H1 (cell line): ENCODE measurements around the gene GULP1.

ENCODE experiments used
- CHD2 ChIP-seq: IDR thresholded peaks from 2 replicates; pipeline ENCODE4 v1.6.1; 2012; ENCODE audit warnings: low read length, improper control_type of control experiment
- EP300 ChIP-seq, 2 experiments: IDR thresholded peaks; 1 replicate in 1 of 2; 2 replicates in 1 of 2; pipeline ENCODE4 v1.6.1; 2011 to 2012; ENCODE audit warnings: low read depth in 2 of 2, low read length in 2 of 2, mild to moderate bottlenecking in 2 of 2, borderline replicate concordance in 1 of 2, inconsistent platforms in 1 of 2, moderate library complexity in 1 of 2
- JUND ChIP-seq: IDR thresholded peaks from 2 replicates; pipeline ENCODE4 v1.6.1; 2011; ENCODE audit warnings: mild to moderate bottlenecking, improper control_type of control experiment, low read length
- PHF8 ChIP-seq: fragments of 200-600 bp; sonication (generic); conservative IDR thresholded peaks from 2 replicates; pipeline ENCODE4 v1.7.1; 2012; ENCODE audit warnings: low read depth, mild to moderate bottlenecking, inconsistent platforms, low read length, moderate library complexity
- POLR2A ChIP-seq, 2 experiments: IDR thresholded peaks; 1 replicate in 1 of 2; 2 replicates in 1 of 2; pipeline ENCODE4 v1.6.1; 2011; ENCODE audit warnings: low read depth in 2 of 2, low read length in 2 of 2, mild to moderate bottlenecking in 2 of 2; ENCODE audit errors: control extremely low read depth in 1 of 2
- TAF1 ChIP-seq: IDR thresholded peaks from 2 replicates; pipeline ENCODE4 v1.6.1; 2011; ENCODE audit warnings: mild to moderate bottlenecking, low read depth, low read length
- TF ChIP-seq, protein P1 (sequence below), 3 experiments: IDR thresholded peaks; 1 replicate in 2 of 3; 2 replicates in 1 of 3; pipeline versions ENCODE4 v1.5.1 to v1.6.1; 2011; ENCODE audit warnings: low read length in 3 of 3, mild to moderate bottlenecking in 3 of 3, inconsistent platforms in 2 of 3, low read depth in 1 of 3, moderate library complexity in 1 of 3; ENCODE audit not compliant: insufficient read depth in 1 of 3; ENCODE audit errors: control extremely low read depth in 1 of 3
- TF ChIP-seq, protein P2 (sequence below): IDR thresholded peaks from 2 replicates; pipeline ENCODE4 v1.6.1; 2011; ENCODE audit warnings: low read depth, mild to moderate bottlenecking, low read length; ENCODE audit not compliant: insufficient read depth

GRCh38 chr2:188248513-188248912 lies 43.2 kb upstream of the GULP1 start:
- TF ChIP-seq TAF1 (no peak), PHF8 (no peak), EP300 (IDR thresholded peaks at IDR 0.05; ENCODE audit: borderline replicate concordance in 1 of 2, low read depth in 2 of 2, low read length in 2 of 2) (no peak), JUND (no peak), CHD2 (no peak), POLR2A (IDR thresholded peaks at IDR 0.05; ENCODE audit: control extremely low read depth in 1 of 2, low read depth in 2 of 2, low read length in 2 of 2) (no peak)
- TF ChIP-seq, protein P1, sequence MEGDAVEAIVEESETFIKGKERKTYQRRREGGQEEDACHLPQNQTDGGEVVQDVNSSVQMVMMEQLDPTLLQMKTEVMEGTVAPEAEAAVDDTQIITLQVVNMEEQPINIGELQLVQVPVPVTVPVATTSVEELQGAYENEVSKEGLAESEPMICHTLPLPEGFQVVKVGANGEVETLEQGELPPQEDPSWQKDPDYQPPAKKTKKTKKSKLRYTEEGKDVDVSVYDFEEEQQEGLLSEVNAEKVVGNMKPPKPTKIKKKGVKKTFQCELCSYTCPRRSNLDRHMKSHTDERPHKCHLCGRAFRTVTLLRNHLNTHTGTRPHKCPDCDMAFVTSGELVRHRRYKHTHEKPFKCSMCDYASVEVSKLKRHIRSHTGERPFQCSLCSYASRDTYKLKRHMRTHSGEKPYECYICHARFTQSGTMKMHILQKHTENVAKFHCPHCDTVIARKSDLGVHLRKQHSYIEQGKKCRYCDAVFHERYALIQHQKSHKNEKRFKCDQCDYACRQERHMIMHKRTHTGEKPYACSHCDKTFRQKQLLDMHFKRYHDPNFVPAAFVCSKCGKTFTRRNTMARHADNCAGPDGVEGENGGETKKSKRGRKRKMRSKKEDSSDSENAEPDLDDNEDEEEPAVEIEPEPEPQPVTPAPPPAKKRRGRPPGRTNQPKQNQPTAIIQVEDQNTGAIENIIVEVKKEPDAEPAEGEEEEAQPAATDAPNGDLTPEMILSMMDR (IDR thresholded peaks at IDR 0.05; ENCODE audit: control extremely low read depth in 1 of 3, insufficient read depth in 1 of 3, low read depth in 1 of 3, low read length in 3 of 3) = no peak
- TF ChIP-seq, protein P2, sequence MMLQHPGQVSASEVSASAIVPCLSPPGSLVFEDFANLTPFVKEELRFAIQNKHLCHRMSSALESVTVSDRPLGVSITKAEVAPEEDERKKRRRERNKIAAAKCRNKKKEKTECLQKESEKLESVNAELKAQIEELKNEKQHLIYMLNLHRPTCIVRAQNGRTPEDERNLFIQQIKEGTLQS = no peak
